WTC11 (cell line): Measurements from ENCODE around the gene OR6M1.

Experiments used
- GABPB1 ChIP-seq: sonication (generic); formaldehyde crosslinking; IDR thresholded peaks from 2 replicates; pipeline ENCODE4 v1.8.1; 2023; ENCODE audit warnings: mild to moderate bottlenecking, missing genetic modification reagents
- MAX ChIP-seq: sonication (generic); formaldehyde crosslinking; IDR thresholded peaks from 2 replicates; pipeline ENCODE4 v1.8.0; 2022; ENCODE audit warnings: mild to moderate bottlenecking, missing genetic modification reagents
- ZSCAN18 ChIP-seq: fragments of 250-450 bp; sonication (Bioruptor Pico); IDR thresholded peaks from 2 replicates; pipeline ENCODE4 v2.1.2; 2022; ENCODE audit warnings: mild to moderate bottlenecking, moderate library complexity
- TF ChIP-seq, protein P1 (sequence below): fragments of 200-600 bp; IDR thresholded peaks from 2 replicates; pipeline ENCODE4 v1.8.0; 2022; ENCODE audit warnings: antibody characterized with exemption

DNA sequence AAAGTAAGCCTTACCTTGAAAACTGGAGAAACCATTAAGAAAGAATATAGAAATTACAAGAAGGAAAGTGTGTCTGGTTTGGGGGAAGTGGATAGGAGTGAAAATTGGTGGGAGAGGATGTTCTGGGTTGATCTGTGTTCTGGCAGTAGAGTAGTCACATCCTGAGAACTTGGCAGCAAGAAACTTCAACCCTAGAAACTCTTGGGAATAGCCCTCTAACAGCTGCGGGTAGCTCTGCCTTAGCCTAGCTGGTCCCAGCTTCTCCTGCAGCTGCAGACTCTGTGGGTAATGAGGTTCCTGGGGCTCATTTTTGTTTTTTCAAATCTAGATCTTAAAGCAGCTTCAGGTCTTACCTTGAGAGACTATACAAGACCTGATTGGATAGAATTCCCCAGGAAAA is 27.6 kb downstream of the OR6M1 start:
- TF ChIP-seq, protein P1, sequence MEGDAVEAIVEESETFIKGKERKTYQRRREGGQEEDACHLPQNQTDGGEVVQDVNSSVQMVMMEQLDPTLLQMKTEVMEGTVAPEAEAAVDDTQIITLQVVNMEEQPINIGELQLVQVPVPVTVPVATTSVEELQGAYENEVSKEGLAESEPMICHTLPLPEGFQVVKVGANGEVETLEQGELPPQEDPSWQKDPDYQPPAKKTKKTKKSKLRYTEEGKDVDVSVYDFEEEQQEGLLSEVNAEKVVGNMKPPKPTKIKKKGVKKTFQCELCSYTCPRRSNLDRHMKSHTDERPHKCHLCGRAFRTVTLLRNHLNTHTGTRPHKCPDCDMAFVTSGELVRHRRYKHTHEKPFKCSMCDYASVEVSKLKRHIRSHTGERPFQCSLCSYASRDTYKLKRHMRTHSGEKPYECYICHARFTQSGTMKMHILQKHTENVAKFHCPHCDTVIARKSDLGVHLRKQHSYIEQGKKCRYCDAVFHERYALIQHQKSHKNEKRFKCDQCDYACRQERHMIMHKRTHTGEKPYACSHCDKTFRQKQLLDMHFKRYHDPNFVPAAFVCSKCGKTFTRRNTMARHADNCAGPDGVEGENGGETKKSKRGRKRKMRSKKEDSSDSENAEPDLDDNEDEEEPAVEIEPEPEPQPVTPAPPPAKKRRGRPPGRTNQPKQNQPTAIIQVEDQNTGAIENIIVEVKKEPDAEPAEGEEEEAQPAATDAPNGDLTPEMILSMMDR, result no peak
- no peak for TF ChIP-seq GABPB1 (CRISPR knock-in tag)
- TF ChIP-seq ZSCAN18, result no peak
- no peak for TF ChIP-seq MAX (CRISPR knock-in tag)
